Measurements from ENCODE around the gene AFF2.

The AFF2 gene

DNA sequence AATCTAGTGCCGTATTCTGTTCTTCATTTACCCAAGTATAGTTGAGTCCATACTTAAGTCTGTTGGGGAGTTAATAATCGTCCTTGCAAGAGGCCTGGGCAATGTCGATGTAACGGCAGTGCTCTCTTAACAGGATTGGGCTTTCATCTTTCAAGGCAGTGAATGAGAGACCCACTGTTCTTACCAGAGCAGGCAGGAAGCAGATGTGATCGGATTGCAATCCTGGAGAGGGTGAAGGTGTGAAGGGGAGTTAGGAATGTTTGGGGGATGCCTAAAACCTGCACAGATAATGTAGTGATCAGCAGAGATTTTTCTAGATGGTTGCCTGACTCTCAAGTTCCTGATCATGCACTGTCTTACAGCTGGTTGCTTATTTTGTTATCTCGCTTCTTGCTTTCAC, 308.4 kb downstream of the AFF2 start:
- CTCF ChIA-PET = no interaction called here
- DNase-seq = no peak
- Mint-ChIP-seq H3K36me3 (no peaks in the 10 kb centered on the region), H3K4me1 (no peaks in the 10 kb centered on the region), H3K27ac (no peak overlapping the region), H3K4me3 (no peak overlapping the region), H3K9me3 (no peaks in the 10 kb centered on the region), H3K27me3 (no peaks in the 10 kb centered on the region)

GRCh38 chrX:148811236-148811635, 310.8 kb downstream of the AFF2 start:
- no peaks in the 10 kb centered on the region for H3K27me3 Mint-ChIP-seq
- H3K27ac Mint-ChIP-seq = no peak overlapping the region
- H3K9me3 Mint-ChIP-seq = no peaks in the 10 kb centered on the region
- no peak overlapping the region for H3K4me3 Mint-ChIP-seq
- no peaks in the 10 kb centered on the region for H3K4me1 Mint-ChIP-seq
- CTCF ChIA-PET = no interaction called here
- H3K36me3 Mint-ChIP-seq = no peaks in the 10 kb centered on the region
- DNase-seq = no peak

GRCh38 chrX:148813422-148813821, 313.0 kb downstream of the AFF2 start:
- Mint-ChIP-seq H3K27ac (no peak overlapping the region), H3K4me1 (no peaks in the 10 kb centered on the region), H3K9me3 (no peaks in the 10 kb centered on the region), H3K27me3 (no peaks in the 10 kb centered on the region), H3K36me3 (no peaks in the 10 kb centered on the region), H3K4me3 (no peak overlapping the region)
- no peak for DNase-seq
- CTCF ChIA-PET = no interaction called here

GRCh38 chrX:148813967-148814366, 313.6 kb downstream of the AFF2 start:
- CTCF ChIA-PET = no interaction called here
- Mint-ChIP-seq H3K9me3 (no peaks in the 10 kb centered on the region), H3K27me3 (no peaks in the 10 kb centered on the region), H3K36me3 (no peaks in the 10 kb centered on the region), H3K27ac (no peak overlapping the region), H3K4me1 (no peaks in the 10 kb centered on the region), H3K4me3 (no peak overlapping the region)
- no peak for DNase-seq

- CTCF ChIA-PET = interaction anchor here (0.7 kb wide), 1 partner anchor 722 kb away, joined by 3 read pairs; no protein-coding TSS in a partner anchor
- no peaks in the 10 kb centered on the region for H3K27me3 Mint-ChIP-seq
- H3K4me1 Mint-ChIP-seq = no peaks in the 10 kb centered on the region
- H3K4me3 Mint-ChIP-seq = no peak overlapping the region
- no peak for DNase-seq
- H3K9me3 Mint-ChIP-seq = no peaks in the 10 kb centered on the region
- no peak overlapping the region for H3K27ac Mint-ChIP-seq
- H3K36me3 Mint-ChIP-seq = no peaks in the 10 kb centered on the region
These were observed 315.0 kb downstream of the AFF2 start for GRCh38 chrX:148815218-148815961.

DNA sequence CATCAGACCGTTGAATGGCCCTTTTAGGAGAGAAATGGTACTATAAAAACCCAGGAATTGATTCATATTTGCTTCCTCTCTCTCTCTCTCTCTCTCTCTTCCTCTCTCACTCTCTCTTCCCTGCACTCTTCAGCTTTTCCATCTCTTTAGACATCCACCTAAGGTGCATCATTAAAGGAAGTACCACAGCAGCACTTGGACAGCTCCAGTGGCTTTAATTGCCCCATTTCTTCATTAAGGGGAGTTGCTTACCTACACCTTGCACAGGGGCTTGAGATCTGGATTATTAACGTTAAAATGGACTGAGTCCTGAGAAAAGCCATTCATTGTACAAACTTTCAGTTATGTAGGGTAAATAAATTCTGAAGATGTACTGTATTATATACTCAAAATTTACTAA, 323.6 kb downstream of the AFF2 start:
- CTCF ChIA-PET = no interaction called here
- no peaks in the 10 kb centered on the region for H3K9me3 Mint-ChIP-seq
- no peaks in the 10 kb centered on the region for H3K36me3 Mint-ChIP-seq
- no peak for DNase-seq
- no peaks in the 10 kb centered on the region for H3K27me3 Mint-ChIP-seq
- no peaks in the 10 kb centered on the region for H3K4me1 Mint-ChIP-seq
- no peak overlapping the region for H3K27ac Mint-ChIP-seq
- H3K4me3 Mint-ChIP-seq = no peak overlapping the region

DNA sequence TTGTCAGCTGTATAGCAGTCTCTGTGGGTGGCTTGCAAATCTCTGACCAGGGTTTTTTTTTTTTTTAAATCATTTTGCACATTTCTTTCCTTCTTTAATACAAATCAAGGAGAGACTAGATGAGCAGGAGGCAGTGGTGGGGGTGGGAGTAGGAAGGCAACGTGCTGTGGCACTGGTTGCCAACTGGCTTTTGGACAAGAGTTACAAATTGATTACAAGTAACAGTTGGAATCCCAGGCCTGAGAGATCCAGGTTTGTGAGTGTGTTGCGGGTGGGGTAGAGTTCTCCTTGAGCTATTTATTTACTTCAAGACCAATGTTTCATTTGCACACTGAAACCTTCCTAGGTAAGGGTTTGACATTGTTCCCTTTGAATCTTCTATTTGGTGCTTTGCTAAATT, 325.3 kb downstream of the AFF2 start:
- H3K4me3 Mint-ChIP-seq = no peak overlapping the region
- CTCF ChIA-PET = no interaction called here
- H3K4me1 Mint-ChIP-seq = no peaks in the 10 kb centered on the region
- no peak overlapping the region for H3K27ac Mint-ChIP-seq
- H3K27me3 Mint-ChIP-seq = no peaks in the 10 kb centered on the region
- H3K36me3 Mint-ChIP-seq = no peaks in the 10 kb centered on the region
- H3K9me3 Mint-ChIP-seq = no peaks in the 10 kb centered on the region
- no peak for DNase-seq

GRCh38 chrX:148836741-148837140, 336.3 kb downstream of the AFF2 start:
- CTCF ChIA-PET = no interaction called here
- Mint-ChIP-seq H3K9me3 (no peaks in the 10 kb centered on the region), H3K4me3 (no peak overlapping the region), H3K36me3 (no peaks in the 10 kb centered on the region), H3K27ac (no peak overlapping the region), H3K4me1 (no peaks in the 10 kb centered on the region), H3K27me3 (no peaks in the 10 kb centered on the region)
- no peak for DNase-seq

- Mint-ChIP-seq H3K36me3 (no peaks in the 10 kb centered on the region), H3K4me1 (no peaks in the 10 kb centered on the region), H3K9me3 (no peaks in the 10 kb centered on the region), H3K4me3 (no peak overlapping the region), H3K27ac (no peak overlapping the region), H3K27me3 (no peaks in the 10 kb centered on the region)
- DNase-seq = no peak
- CTCF ChIA-PET = no interaction called here
These were observed 350.2 kb downstream of the AFF2 start for GRCh38 chrX:148850631-148851030.

DNA sequence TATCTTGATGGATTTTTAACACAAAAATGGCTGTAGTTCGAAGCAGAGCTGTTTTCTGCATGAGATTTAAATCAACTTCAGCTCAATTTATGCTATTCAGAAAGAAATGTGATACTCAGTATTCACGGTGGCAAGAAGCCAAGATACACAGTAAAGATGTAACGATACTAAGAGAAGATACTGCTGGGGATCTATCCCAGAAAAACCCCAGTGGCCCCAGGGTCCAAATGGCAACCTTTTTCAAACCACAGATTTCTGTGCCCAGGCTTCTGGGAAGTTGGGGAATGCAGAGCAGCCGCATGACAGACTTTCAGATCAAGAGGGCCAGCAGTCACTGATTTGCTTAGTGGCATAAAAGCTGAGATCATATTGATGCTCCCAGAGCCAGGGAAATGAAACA, 353.9 kb downstream of the AFF2 start:
- Mint-ChIP-seq H3K4me3 (no peak overlapping the region), H3K27ac (no peak overlapping the region), H3K27me3 (no peaks in the 10 kb centered on the region), H3K9me3 (no peaks in the 10 kb centered on the region), H3K36me3 (no peaks in the 10 kb centered on the region), H3K4me1 (no peaks in the 10 kb centered on the region)
- CTCF ChIA-PET = no interaction called here
- DNase-seq = no peak

DNA sequence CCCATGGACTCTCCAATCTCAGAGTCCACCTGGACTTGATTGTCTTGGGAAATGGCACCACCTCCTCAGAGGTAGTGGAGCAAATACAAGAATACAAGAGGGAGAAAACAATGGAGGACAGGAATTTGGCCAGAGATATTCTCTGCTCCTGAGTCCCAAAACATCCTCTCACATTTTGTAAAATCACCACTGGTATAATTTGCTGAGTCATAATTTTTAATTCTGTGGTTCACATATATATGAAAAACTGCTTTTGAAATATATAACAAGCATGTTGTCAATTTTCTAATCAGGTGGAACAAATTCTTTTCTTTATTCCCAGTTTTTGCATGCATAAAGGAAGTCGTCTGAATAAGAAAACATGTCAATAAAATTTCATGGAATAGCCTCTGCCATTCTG, 356.1 kb downstream of the AFF2 start:
- no peak overlapping the region for H3K4me3 Mint-ChIP-seq
- no peaks in the 10 kb centered on the region for H3K4me1 Mint-ChIP-seq
- no peak for DNase-seq
- H3K27ac Mint-ChIP-seq = no peak overlapping the region
- no peaks in the 10 kb centered on the region for H3K36me3 Mint-ChIP-seq
- H3K9me3 Mint-ChIP-seq = no peaks in the 10 kb centered on the region
- H3K27me3 Mint-ChIP-seq = no peaks in the 10 kb centered on the region
- CTCF ChIA-PET = no interaction called here

DNA sequence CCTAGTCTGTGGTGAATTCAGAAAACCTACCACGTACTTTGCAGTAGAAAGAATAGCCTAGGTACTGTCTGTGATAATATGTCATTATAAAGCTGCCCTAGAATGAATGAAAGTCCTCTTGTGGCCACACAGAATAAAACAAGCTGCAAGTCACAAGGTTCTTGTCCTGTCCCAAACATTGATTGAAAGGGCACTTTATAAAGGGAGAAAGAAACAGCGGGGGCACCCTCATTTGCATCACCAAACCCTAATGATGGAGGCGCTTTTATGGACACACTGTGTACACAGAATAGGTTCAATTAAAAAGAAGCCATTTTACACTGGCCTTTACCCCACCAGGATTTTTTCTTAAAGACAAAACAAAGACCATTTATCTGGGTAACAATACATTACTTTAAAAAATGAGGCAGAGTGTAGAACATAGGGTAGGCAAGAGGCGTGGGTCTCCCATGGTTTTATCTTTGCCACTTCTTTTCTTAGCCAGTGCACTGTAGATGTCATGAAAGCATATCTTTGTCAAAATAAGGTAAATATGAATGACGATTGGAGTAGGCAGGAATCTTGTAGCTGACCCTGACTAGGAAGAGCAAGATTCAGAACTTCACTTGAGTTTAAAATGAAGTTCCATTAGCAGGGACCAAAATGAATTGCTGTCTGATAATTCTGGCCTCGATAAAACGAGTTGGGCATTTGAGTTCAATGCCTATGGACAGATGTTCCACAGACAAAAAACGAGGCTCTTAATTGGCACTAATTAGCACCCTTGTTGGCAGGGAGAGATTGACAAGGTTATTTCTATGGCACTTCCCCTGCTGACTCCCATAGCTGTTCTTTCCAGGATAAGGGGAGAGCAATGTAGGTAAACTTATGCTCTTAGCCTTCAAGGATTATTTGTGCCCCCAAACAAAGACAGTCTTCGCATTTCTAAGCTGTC, 365.1 kb downstream of the AFF2 start:
- H3K4me3 Mint-ChIP-seq = no peak overlapping the region
- no peaks in the 10 kb centered on the region for H3K4me1 Mint-ChIP-seq
- H3K27me3 Mint-ChIP-seq = no peaks in the 10 kb centered on the region
- H3K27ac Mint-ChIP-seq = no peak overlapping the region
- CTCF ChIA-PET = no interaction called here
- DNase-seq = no peak
- H3K9me3 Mint-ChIP-seq = no peaks in the 10 kb centered on the region
- H3K36me3 Mint-ChIP-seq = no peaks in the 10 kb centered on the region

DNA sequence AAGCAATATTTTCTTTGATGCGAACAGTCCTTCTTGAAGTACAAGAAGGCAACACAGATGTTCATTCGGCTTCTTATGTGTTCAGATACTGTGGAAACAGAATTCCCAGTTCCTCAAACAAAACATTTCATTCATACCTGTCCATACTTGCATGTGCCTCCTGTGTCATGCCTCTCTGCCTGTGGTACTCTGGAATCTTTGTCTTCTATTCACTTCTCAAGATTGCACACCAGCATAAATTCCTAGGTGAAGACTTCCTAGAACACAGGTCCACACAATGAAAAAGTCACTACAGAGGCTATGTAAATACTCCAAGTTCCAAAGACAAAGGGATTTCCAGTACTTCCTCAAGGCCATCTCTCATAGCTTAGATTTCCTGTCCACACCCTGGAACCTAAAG, 367.2 kb downstream of the AFF2 start:
- no peaks in the 10 kb centered on the region for H3K9me3 Mint-ChIP-seq
- CTCF ChIA-PET = no interaction called here
- H3K27ac Mint-ChIP-seq = no peak overlapping the region
- DNase-seq = no peak
- no peaks in the 10 kb centered on the region for H3K27me3 Mint-ChIP-seq
- H3K4me1 Mint-ChIP-seq = no peaks in the 10 kb centered on the region
- no peaks in the 10 kb centered on the region for H3K36me3 Mint-ChIP-seq
- H3K4me3 Mint-ChIP-seq = no peak overlapping the region

DNA sequence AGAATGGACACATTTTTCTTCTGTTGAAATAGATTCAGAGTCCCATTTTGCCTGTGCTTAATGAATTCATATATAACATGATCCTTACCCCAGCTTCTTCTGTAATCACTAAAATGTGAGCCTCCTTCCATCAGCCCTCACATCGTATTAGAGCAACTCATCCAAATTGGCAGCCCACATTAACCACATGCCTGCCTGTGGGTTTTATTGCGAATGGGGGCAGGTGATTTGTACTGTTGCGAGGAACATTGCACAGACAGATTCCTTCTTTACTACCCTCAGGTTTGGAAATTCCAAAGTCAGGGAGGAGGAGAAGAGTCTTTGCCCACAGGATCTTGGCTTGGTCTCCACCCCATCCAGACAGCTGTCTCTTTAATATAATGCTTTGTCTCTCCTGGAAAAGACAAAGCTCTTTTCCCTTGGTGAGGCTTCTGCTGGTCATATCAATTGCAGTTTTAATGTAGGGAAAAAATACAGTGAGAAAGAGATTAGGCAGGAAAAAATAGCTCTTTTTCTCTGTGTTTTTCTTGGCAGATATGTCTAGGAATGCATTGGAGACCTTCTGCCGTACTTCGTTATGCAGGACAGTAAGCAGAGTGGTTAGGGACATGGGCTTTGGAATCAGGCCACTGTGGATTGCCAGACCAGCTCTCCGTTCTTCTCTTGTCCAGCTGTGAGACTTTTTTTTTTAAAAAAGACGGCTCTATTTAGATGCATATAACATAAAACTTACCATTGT, 371.2 kb downstream of the AFF2 start:
- no peak for DNase-seq

GRCh38 chrX:148872161-148872535, 371.7 kb downstream of the AFF2 start:
- H3K4me3 Mint-ChIP-seq = no peak overlapping the region
- CTCF ChIA-PET = no interaction called here
- H3K4me1 Mint-ChIP-seq = no peaks in the 10 kb centered on the region
- no peaks in the 10 kb centered on the region for H3K9me3 Mint-ChIP-seq
- H3K27me3 Mint-ChIP-seq = no peaks in the 10 kb centered on the region
- DNase-seq = no peak
- no peak overlapping the region for H3K27ac Mint-ChIP-seq
- H3K36me3 Mint-ChIP-seq = no peaks in the 10 kb centered on the region

More for the DNA sequence above, 371.2 kb downstream of the AFF2 start:
- CTCF ChIA-PET = no interaction called here
- Mint-ChIP-seq H3K36me3 (no peaks in the 10 kb centered on the region), H3K27me3 (no peaks in the 10 kb centered on the region), H3K4me1 (no peaks in the 10 kb centered on the region), H3K4me3 (no peak overlapping the region), H3K9me3 (no peaks in the 10 kb centered on the region), H3K27ac (no peak overlapping the region)

All from activated naive CD4-positive, alpha-beta T cell treated with anti-CD3 and anti-CD28 coated beads, Interleukin-2, amount 10 ng/mL, durations not matched to agents 7 days and 5 days (primary cell).